CD4-positive, alpha-beta T cell treated with Interleukin-15 for 1 hour (primary cell): Measurements from ENCODE around the gene TNFSF13.

ENCODE experiments used
- DNase-seq: peaks from one replicate; pipeline ENCODE4 v3.0.0-alpha.2; 2020

TNFSF13 gene, protein sequence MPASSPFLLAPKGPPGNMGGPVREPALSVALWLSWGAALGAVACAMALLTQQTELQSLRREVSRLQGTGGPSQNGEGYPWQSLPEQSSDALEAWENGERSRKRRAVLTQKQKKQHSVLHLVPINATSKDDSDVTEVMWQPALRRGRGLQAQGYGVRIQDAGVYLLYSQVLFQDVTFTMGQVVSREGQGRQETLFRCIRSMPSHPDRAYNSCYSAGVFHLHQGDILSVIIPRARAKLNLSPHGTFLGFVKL

DNA sequence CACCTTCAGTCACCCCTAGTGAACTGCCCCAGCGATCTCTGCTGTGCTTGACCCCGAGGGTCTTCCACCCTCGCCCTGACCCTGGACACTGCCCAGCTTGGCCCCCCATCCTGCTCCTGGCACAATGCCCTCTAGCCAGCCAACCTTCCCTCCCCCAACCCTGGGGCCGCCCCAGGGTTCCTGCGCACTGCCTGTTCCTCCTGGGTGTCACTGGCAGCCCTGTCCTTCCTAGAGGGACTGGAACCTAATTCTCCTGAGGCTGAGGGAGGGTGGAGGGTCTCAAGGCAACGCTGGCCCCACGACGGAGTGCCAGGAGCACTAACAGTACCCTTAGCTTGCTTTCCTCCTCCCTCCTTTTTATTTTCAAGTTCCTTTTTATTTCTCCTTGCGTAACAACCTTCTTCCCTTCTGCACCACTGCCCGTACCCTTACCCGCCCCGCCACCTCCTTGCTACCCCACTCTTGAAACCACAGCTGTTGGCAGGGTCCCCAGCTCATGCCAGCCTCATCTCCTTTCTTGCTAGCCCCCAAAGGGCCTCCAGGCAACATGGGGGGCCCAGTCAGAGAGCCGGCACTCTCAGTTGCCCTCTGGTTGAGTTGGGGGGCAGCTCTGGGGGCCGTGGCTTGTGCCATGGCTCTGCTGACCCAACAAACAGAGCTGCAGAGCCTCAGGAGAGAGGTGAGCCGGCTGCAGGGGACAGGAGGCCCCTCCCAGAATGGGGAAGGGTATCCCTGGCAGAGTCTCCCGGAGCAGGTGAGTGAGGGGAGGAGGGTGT is at the start of gene TNFSF13:
Gene TNFSF13, plus strand, starts transcription at position 207 of the 776 bp plus-strand sequence. Its CDS starts 290 bp downstream, at position 497.
- no peak for DNase-seq

DNA sequence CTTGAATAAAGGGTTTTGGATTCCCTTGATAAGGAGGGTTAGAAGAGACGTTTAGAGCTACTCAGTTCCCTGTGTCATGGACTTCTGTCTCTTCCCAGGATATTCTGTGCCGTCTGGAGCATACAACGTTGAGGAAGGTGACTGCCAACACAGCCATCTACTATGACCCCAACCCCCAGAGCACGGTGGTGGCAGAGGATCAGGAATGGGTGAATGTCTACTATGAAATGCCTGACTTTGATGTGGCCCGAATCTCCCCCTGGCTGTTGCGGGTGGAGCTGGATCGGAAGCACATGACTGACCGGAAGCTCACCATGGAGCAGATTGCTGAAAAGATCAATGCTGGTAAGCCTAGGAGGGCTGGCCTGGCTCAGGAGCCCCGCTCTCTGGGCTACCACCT is 49.7 kb upstream of the TNFSF13 start:
- no peak for DNase-seq

DNA sequence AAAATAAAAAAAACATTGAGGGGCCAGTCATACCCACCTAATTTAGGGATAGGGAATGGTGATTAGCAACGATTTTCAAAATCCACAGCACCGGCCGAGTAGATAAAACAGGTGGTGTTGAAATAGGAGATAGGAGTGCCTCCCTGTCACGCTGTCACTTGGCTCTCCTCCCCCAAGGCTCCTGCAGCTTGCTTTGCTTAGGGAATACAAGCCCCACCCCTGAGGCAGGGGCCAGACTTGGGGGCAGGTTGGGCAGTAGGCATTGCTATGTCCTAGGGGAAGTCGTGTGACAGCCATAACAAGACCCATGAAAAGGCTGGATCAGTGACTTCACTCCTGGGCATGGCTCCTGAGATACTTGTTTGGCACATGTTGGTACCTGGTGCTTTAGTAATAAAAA is 48.6 kb upstream of the TNFSF13 start:
- no peak for DNase-seq

DNA sequence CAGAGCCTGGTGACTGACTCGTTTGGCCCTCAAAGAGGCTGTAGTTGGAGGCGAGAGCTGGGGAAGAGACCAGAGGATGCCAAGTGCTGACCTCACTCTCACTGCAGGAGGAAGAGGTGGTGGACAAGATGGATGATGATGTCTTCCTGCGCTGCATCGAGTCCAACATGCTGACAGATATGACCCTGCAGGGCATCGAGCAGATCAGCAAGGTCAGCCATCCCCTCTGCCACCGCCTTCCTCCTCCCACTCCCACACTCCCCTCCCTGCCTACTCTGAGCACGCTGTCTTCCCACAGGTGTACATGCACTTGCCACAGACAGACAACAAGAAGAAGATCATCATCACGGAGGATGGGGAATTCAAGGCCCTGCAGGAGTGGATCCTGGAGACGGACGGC is 47.4 kb upstream of the TNFSF13 start:
- no peak for DNase-seq

DNA sequence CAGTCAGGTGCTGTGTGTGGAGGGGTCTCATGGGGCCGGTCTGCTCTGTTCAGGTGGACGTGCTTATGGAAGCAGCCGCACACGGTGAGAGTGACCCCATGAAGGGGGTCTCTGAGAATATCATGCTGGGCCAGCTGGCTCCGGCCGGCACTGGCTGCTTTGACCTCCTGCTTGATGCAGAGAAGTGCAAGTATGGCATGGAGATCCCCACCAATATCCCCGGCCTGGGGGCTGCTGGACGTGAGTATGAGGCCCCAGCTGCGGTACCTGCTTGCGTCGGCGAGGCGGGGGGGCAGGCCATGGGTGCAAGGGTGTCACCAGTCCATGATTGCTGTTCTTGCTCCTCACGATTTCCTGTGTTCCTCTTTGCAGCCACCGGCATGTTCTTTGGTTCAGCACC is 46.4 kb upstream of the TNFSF13 start:
- no peak for DNase-seq

DNA sequence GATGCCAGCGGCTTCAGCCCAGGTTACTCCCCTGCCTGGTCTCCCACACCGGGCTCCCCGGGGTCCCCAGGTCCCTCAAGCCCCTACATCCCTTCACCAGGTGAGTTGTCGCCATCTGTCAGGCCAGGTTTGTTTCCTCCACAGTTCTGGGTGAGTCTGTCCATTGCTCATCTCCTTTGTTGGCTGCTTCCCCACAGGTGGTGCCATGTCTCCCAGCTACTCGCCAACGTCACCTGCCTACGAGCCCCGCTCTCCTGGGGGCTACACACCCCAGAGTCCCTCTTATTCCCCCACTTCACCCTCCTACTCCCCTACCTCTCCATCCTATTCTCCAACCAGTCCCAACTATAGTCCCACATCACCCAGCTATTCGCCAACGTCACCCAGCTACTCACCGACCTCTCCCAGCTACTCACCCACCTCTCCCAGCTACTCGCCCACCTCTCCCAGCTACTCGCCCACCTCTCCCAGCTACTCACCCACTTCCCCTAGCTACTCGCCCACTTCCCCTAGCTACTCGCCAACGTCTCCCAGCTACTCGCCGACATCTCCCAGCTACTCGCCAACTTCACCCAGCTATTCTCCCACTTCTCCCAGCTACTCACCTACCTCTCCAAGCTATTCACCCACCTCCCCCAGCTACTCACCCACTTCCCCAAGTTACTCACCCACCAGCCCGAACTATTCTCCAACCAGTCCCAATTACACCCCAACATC is 45.6 kb upstream of the TNFSF13 start:
- DNase-seq, result no peak

DNA sequence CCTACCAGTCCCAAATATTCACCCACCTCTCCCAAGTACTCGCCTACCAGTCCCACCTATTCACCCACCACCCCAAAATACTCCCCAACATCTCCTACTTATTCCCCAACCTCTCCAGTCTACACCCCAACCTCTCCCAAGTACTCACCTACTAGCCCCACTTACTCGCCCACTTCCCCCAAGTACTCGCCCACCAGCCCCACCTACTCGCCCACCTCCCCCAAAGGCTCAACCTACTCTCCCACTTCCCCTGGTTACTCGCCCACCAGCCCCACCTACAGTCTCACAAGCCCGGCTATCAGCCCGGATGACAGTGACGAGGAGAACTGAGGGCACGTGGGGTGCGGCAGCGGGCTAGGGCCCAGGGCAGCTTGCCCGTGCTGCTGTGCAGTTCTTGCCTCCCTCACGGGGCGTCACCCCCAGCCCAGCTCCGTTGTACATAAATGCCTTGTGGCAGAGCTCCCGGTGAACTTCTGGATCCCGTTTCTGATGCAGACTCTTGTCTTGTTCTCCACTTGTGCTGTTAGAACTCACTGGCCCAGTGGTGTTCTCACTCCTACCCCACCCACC is 44.6 kb upstream of the TNFSF13 start:
- DNase-seq, result no peak

DNA sequence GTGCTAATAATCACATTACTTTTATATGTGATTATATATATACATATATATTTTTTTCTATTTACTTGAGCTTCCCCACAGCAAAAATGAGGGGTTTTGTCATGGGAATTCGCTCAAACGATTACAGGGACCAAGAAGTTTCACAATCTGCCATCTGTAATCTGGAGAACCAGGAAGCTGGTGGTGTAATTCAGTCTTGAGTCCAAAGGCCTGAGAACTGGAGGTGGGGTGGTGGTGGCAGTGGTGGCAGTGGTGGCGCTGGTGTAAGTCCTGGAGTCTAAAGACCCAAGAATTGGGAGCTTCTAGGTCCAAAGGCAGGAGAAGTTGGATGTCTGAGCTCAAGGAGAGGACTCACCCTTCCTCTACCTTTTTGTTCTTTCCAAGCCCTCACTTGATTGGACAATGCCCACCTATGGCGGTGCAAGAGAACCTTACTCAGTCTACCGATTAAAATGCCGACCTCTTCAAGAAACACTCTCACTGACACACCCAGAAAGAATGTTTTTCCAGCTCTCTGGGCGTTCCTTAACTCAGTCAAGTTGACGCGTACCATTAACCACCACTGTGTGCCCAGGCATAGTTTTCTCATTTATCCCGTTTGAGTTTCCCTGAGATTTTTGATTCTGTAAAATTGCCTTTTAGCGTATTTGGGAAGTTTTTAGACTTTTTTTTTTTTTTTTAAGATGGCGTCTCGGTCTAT is 42.5 kb upstream of the TNFSF13 start:
- no peak for DNase-seq

DNA sequence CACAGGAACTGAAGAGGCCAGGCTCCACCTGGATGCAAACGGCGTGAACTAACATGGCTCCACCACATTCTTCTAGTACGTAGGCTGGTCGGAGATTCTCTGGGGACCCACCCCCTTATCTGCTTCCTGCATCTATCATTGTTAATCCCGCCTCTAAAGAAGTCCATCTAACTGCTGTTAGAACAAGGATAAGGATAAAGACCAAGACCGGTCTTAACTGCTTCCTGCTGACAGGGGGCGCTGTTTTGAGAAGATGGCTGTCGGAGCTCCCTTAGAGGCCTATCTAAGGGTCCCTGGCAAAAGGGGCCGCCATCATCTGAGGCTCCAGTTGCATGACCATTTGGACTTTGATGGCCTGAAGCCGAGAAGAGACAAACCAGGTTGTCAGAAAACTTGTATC is 35.5 kb upstream of the TNFSF13 start:
- peak; percentile 47 for DNase-seq

DNA sequence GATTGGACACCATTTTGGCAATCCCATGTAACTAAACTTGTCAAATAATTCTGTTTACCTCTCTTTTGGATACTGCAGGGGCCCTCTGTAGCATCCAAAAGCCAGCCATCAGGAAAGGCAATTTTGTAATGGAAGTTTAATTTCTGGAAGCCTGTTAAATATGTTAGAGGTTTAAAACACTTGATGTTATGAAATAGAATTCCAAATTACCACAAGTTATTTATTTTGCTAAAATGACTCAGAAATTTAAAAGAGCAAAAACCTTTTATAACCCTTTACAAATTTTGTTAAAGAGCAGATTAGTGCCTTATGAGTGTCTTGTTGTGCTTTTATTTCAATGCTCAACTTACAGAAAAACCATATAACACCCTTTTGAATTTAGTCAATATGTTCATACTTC is 29.7 kb upstream of the TNFSF13 start:
- DNase-seq, result no peak

DNA sequence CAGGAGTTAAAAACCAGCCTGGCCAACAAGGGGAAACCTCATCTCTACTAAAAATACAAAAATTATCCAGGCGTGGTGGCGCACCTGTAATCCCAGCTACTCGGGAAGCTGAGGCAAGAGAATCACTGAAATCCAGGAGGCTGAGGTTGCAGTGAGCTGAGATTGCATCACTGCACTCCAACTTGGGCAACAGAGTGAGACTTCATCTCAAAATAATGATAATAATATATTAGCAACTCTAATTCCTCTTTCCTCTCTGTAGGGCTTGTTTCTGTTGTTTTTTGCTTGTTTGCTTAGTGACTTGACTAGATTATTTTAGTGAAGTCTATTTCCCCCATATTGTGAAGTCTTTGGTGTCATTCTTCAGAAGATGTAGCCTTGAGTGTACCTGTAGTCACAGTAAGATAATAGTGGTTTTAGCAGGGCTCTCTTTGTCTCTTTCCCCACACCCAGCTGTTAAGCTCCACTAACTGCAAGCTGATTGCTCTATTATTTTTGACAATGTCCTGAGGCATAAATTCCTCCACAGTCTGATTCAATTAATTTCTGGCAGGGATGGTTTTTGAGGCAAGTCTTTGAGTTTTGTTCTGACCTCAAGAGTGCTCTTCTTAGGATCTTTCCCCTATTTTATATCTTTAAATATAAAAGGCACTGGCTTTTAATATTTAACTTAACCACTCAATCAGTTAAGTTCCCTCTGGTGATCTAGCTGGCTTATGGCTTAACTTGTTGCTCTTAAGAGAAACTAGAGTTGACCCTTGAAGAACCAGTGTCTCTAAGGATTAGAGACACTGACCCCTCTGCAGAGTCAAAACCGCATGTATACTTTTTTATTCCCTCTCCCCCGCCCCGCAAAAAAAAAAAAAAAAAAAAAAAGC is 28.3 kb upstream of the TNFSF13 start:
- DNase-seq, result no peak

DNA sequence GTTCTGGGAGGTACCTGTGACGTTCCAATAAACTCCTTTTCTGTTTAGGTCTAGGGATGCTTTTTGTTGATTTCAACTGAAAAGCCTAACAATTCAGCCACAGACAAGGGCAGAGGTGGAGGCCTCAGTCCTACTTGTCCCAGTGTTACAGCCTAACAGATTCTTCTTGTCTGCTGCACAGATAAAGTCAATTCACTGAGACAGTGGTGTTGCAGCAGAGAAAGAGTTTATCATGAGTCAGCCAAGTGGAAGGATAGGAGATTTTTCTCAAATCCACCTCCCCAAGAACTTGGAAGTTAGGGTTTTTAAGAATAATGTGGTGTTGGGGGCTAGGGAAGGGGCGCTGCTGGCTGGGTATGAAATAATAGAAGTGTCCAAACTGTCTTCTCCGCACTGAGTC is 20.5 kb upstream of the TNFSF13 start:
- no peak for DNase-seq

DNA sequence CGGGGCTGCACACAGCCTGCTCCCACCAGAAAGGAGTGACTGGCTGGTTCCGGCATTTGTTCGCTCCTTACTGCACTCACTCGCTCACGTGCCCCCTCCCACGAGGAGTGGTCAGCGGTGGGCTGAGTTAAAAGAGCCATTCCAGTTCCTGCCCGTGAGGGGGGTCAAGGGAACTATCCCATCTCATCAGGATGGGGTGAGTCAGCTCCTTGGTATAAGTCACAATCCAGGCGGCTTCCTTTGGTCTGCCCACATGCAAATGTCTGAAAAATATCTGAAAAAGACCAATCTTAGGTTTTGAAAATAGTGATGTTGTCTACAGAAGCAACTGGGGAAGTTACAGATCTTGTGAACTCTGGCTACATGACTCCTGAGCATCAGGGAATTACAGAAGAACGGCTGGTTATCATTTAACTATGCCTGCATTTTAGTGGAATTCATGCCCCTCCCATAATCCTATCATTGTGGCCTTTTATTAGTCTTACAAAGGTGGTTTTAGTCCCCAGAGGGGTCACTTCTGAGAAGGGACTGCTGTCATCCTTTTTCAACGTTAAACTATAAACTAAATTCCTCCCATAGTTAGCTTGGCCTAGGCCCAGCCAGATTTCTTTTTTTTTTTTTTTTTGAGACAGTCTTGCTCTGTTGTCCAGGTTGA is 19.5 kb upstream of the TNFSF13 start:
- DNase-seq, result no peak

DNA sequence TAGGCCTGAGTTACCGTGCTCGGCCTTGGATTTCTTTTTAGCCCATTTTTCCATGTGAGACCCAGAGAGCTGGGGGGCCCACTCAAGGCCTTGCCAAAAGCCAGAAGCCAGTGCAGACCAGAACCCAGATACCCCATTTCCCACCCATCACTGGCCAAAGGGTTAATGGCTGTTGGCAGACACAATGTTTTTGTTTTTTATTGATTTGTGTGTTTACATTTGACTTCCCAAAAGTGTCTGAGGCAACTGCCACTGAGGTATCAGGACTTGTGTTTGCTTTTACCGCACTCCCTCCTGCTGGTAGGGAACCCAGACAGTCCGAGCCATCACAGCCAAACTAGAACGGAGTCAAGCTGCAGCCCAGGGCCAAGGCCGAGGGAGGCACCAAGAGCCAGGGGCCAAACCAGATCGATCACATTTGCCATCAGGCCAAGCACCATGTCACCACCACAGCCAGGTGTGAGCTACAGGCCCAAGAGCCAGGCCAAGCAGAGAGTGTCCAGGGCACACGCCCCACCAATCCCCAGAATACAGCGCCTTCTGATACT is 17.4 kb upstream of the TNFSF13 start:
- DNase-seq, result no peak

DNA sequence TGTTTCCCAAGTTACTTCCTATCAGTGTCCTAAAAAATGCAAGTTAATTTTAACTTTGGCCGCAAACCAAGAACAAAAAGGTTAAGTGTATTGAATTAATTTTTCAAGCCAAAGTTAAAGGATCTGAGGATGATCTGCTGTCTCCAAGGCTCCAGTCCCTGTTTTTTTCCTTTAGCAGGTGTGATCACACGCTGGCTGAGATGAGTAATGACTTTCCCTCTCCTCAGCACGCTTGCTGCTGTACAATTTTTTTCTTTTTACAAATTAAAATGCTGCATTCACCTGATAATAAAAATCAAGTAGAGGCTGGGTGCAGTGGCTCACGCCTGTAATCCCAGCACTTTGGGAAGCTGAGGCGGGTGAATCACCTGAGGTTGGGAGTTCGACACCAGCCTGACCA is 13.6 kb upstream of the TNFSF13 start:
- DNase-seq, result no peak

DNA sequence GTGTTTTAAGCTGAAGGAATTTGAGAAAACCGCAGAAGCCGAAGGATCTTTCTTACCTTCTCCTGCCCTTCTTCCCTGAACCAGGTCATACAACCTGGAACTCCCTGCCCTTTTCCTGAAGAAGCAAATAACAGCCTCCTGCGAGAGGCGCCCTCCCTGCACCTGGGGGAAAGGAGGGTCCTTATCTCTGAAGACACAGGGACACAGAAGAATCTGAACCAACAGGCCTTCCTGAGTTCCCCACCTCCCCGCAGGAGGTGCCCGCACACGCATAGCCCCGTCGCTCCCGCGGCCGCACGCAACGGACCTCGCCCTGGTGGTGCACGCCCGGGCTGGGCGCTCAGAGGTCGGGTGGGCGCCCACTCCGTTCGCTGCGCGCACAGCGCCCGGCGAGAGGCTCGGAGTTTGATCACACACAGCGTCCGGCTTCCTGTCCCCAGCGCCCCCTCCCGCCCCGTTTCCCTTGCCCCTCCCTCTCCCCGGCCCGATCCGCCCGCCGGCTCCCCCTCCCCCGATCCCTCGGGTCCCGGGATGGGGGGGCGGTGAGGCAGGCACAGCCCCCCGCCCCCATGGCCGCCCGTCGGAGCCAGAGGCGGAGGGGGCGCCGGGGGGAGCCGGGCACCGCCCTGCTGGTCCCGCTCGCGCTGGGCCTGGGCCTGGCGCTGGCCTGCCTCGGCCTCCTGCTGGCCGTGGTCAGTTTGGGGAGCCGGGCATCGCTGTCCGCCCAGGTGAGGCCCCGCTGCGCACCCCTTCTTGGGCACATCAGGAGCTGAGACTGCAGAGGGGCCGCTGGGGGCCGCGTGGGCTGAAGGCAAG is 9.8 kb upstream of the TNFSF13 start, which contains the start of gene TNFSF12:
Gene TNFSF12, plus strand, starts transcription at position 474 of the 816 bp plus-strand sequence. Its CDS starts 96 bp downstream, at position 570.
- peak; percentile 32 for DNase-seq

DNA sequence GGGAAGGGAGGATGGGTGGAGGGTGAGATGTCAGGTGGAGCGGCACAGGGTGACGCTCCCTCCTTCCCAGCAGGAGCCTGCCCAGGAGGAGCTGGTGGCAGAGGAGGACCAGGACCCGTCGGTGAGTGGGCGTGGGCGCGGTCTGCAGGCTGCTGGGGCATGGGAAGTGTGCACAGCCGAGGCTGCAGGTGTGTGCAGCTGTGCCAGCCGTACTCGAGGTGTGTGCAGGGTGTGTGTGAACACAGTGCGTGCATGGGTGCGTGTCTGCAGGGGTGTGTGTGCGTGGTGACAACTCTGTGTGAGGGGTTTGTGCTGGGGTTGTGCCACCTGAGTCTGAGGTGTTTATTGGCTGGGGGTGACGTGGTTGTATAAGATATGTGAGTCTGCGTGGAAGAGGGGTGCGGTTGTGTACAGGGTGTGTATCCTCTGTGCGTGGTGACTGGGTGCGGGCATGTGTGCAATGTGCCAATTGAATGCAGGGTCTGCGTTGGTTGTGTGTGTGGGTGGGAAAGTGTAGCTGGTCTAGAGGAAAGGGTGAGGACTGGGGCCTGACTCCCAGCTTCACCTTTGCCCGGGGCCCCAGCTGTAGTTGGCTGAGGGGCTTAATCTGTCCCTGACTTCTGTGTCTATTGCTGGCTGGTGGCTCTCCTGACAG is 9.0 kb upstream of the TNFSF13 start:
- DNase-seq, result peak; percentile 48

DNA sequence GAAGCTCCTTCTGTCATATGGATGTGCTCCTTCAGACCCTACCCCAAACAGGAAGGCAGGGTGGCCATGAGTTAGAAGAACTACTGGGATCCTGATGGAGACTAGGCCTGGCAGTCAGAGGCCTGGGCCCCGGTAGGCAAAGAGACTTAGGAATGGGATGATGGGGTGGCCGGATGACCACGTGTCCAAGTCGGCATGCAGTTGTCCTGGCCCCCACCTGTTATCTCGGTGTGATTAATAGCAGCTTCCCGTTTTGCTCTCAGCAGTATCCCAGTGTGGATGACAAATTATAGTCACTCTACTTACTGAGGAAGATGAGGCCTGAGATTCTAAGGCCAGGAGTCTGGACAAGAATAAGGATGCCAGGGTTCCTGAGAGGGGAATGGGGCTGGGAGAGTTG is 8.2 kb upstream of the TNFSF13 start:
- DNase-seq, result no peak

DNA sequence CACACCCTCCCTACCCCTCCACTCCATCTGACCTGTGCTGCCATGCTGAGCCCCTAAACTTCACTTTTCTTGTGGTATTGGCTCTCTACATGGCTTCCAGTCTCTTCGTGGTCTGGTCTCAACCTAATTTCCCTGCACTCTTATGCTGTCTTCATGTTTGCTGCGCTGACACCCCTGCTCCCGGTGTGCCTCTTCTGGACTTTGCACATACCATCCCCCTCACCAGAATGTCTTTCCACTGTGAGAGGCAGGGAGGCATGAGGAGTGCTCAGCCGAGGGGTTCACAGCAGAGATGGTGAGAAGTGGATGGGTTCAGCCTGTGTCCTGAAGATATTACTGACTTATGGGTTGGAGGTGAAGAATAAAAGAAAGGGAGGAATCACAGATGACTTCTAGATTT is 7.2 kb upstream of the TNFSF13 start:
- DNase-seq, result no peak
